ENCODE measurements around the gene IRF9. TPM values are rescaled to one million over a fixed set of nuclear protein-coding genes. Genes with fewer than 3 reads are reported as not detected.

Gene IRF9
- total RNA-seq, 1 donor from 2014 or later: 158 TPM

DNA sequence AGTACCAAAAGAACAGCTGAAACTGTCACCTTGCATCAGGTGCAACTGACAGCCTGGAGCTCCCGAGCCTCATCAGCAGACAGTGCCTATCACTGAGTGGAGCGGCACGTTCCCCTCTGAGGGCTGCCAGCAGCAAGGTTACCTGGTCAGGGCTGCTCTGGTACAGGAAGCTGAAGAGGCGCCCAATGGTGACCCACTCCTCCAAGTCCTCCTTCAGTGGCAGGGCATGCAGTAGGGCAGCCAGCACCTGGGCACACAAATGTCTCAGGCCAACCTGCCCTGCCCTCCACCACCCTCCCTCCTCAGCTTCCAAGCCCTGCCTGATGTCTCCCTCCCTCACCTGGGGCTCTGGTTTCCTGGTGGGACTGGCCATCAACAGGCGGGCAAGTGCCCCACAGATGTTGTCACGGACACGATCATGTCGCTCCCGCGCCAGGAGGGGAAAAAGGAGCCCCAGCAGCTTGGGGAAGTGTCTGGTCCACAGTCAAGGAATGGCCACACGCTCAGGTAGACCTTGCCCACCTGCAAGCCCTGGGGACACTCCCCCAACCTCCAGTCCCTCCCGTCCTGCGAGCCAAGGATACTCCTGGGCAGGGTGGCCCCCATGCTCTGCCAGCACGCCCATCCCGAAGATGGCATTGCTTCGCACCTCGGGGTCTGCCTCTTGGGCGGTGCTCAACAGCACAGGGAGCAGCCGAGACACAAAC is 20.5 kb downstream of the IRF9 start:
- Histone ChIP-seq H3K9me3 (no peaks in the 10 kb centered on the region), H3K4me3 (no peak overlapping the region), H3K27me3 (ENCODE audit: low read depth) (no peaks in the 10 kb centered on the region), H3K4me1 (no peaks in the 10 kb centered on the region), H3K36me3 (peaks cover 97% of the 10 kb centered on the region), H3K27ac (no peak overlapping the region)
- no peak for ATAC-seq
- intact Hi-C loops (cut with DNase I): no loop called here
- DNase-seq: no peak
- TF ChIP-seq, protein P1, sequence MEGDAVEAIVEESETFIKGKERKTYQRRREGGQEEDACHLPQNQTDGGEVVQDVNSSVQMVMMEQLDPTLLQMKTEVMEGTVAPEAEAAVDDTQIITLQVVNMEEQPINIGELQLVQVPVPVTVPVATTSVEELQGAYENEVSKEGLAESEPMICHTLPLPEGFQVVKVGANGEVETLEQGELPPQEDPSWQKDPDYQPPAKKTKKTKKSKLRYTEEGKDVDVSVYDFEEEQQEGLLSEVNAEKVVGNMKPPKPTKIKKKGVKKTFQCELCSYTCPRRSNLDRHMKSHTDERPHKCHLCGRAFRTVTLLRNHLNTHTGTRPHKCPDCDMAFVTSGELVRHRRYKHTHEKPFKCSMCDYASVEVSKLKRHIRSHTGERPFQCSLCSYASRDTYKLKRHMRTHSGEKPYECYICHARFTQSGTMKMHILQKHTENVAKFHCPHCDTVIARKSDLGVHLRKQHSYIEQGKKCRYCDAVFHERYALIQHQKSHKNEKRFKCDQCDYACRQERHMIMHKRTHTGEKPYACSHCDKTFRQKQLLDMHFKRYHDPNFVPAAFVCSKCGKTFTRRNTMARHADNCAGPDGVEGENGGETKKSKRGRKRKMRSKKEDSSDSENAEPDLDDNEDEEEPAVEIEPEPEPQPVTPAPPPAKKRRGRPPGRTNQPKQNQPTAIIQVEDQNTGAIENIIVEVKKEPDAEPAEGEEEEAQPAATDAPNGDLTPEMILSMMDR (IDR thresholded peaks at IDR 0.05): no peak

DNA sequence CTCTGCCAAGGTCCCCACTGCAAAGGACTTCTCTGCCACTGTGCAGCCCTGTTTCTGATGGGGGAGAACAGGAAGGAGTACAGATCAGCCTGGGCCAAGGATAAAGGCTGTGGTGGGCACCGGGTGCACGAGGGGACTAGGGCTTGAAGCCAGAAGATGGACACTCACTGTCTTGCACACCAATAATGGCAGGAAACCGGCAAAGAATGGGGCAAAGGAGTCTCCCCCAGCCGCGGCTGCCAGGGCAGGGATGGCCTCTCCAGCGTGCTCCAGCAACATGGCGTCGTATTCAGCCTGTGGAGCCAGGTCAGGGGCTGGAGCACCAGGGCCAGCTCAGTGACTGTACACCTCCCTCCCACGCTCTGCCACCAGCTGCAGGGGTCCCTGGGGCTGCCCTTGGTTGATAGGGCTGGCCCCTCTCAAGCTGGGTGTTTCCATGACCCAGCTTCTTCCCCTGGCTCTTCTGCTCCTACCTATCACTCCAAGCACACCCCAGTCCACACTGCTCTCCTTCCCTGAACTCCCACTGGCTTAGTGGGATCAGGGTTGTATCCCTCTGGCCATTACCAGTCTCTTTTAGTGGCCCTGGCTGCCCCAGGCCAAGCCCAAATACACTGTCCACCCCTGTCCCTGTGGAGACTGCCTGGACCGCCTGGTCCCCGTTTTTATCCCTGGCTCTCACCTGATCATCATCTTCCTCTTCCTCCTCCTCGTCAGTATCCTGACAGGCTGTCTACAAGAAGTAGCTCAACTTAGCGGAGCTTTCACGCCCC is 21.2 kb downstream of the IRF9 start:
- DNase-seq (no peak), ATAC-seq (no peak)
- no peaks in the 10 kb centered on the region for H3K27me3 ChIP-seq (ENCODE audit: low read depth)
- intact Hi-C loops (cut with DNase I): no loop called here
- no peak overlapping the region for H3K27ac ChIP-seq
- peaks cover 96% of the 10 kb centered on the region for H3K36me3 ChIP-seq
- TF ChIP-seq, protein P1 (IDR thresholded peaks at IDR 0.05): no peak
- no peaks in the 10 kb centered on the region for H3K9me3 ChIP-seq
- H3K4me1 ChIP-seq: peaks cover 2% of the 10 kb centered on the region
- no peak overlapping the region for H3K4me3 ChIP-seq

DNA sequence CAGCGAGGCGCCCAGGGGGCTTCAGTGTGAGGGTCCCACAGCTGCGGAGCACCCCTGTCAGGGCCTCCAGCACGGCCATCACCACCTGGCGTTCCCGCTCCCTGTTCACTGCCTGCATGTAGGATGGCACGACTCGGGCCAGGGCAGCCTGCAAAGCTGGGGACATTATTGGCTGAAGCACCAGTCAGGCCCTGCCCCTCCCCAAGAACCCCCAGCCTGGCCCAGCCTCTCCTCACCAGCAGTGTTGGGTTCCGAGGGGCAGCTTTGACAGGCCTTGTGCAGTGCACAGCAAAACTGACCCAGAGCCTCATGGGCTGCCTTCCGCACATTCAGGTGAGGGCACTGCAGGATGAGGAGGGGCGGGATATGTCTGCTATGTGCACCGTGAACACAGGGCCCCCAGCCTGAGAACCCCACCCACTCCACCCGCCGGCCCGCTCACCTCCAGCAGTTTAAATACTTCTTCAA is 22.0 kb downstream of the IRF9 start:
- no peak for DNase-seq
- no peak overlapping the region for H3K4me3 ChIP-seq
- no peak overlapping the region for H3K27ac ChIP-seq
- TF ChIP-seq, protein P1 (IDR thresholded peaks at IDR 0.05): no peak
- no peaks in the 10 kb centered on the region for H3K9me3 ChIP-seq
- peaks cover 88% of the 10 kb centered on the region for H3K36me3 ChIP-seq
- intact Hi-C loops (cut with DNase I): no loop called here
- peaks cover 10% of the 10 kb centered on the region for H3K4me1 ChIP-seq
- no peaks in the 10 kb centered on the region for H3K27me3 ChIP-seq (ENCODE audit: low read depth)
- no peak for ATAC-seq

DNA sequence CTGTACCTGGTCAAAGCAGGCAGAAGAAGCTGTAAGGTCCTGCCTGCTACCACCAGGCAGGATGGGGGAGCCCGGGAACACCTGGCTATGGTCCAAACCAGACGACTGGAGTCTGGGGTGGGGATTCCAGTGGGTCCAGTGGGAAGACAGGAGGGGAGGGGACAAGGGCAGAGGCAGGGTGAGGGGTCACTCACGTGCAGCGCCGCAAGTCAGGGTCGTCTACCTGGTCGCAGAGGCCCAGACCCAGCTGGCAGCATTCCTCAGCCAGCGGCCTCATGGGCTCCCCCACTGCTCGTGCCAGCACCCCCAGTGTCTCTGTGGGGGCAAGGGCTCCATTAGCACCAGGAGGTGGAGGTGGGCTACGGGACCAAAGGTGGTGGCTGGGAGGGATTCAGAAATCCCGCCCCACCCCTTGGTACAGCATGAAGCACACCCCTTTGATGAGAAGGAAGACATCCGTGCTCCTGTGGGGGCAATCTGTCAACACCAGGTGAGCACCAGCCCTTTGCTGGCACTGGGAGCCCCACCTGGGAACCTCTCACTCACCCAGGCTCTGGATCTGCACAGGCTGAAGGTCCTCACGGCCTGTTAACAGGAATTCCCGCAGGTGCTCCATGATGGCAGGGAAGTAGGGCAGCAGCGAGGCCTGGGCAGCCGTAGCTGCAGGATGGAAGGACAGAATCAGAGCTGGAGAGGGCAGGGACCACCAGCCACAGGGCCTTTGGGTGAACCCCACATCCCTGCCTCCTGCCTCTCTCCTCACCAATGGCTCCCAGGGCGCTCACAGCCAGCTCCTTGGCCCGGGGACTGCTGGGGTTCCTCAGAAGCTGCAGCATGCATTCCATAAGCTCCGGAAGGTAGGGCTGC is 23.3 kb downstream of the IRF9 start:
- intact Hi-C loops (cut with DNase I): no loop called here
- no peak overlapping the region for H3K4me3 ChIP-seq
- no peak for DNase-seq
- peaks cover 20% of the 10 kb centered on the region for H3K4me1 ChIP-seq
- TF ChIP-seq, protein P1 (IDR thresholded peaks at IDR 0.05): no peak
- H3K27me3 ChIP-seq (ENCODE audit: low read depth): no peaks in the 10 kb centered on the region
- no peak for ATAC-seq
- no peaks in the 10 kb centered on the region for H3K9me3 ChIP-seq
- peaks cover 75% of the 10 kb centered on the region for H3K36me3 ChIP-seq
- no peak overlapping the region for H3K27ac ChIP-seq

DNA sequence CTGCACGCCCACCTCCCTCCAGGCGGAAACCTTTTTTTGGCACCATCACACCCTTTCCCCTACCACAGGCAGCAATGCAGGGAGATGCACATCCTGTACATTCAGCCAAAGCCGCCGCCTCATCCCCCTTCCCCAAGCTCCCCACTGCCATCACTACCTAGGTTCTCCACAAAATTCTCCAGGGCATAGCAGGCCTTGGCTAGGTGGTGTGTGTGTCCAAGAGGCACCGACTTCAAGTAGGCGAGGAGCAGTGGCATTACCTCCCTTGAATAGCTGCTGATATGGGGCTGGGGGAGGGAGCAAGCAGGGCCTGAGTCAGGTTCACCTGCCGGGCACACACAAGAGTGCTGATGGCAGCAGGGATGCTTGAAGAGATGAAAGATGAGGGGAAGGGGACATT is 24.0 kb downstream of the IRF9 start:
- Histone ChIP-seq H3K36me3 (peaks cover 72% of the 10 kb centered on the region), H3K9me3 (no peaks in the 10 kb centered on the region), H3K27me3 (ENCODE audit: low read depth) (no peaks in the 10 kb centered on the region), H3K27ac (no peak overlapping the region), H3K4me3 (no peak overlapping the region), H3K4me1 (peaks cover 20% of the 10 kb centered on the region)
- DNase-seq (no peak), ATAC-seq (no peak)
- intact Hi-C loops (cut with DNase I): no loop called here
- TF ChIP-seq, protein P1 (IDR thresholded peaks at IDR 0.05): no peak
